K562 (cell line): Measurements from ENCODE around the gene DGKZ. TPM values are rescaled to one million over a fixed set of nuclear protein-coding genes. Genes with fewer than 3 reads are reported as not detected.
A peak's percentile ranks its signal among the peaks of the same experiment; 100 is the strongest.

Experiments
- ATAC-seq: fragments of 200-7000 bp; cut with Tn5 transposase; 3 replicates; pipeline ENCODE4 v1.9.1; 2020; ENCODE audit warnings: moderate library complexity
- BruUV-seq: library from RNA; stranded (reverse); fragments of 400-500 nt; replicated peaks from 2 replicates; lab custom pipeline; 2021; lab: Mats Ljungman, UMichigan
- CTCF ChIA-PET: fragments of 300-600 bp; formaldehyde crosslinking; extraction: SDS; loops from one replicate; lab custom pipeline; 2021; ENCODE audit warnings: low intra/inter-chr PET ratio; lab: Yijun Ruan, JAX
- POLR2A ChIA-PET: fragments of 300-600, 350-650 bp; sonication (Branson Sonifier 250); formaldehyde crosslinking; extraction: SDS; loops from one replicate; lab custom pipeline; 2021; ENCODE audit warnings: antibody characterized with exemption, inconsistent platforms; lab: Yijun Ruan, JAX
- DNase-seq, 4 experiments: peaks; one replicate each; pipeline versions ENCODE4 v3.0.0 to v3.0.0-alpha.2; 2011 to 2018; ENCODE audit warnings: low spot score in 3 of 4, mixed read lengths in 3 of 4; ENCODE audit errors: extremely low read depth in 1 of 4
- FAIRE-seq: peaks from 2 replicates; lab custom pipeline; 2011; peaks lifted over from hg19 to GRCh38; lab: Jason Lieb, UNC
- H2AFZ ChIP-seq: 2 replicates; pipeline ENCODE4 v1.6.0; 2011; ENCODE audit warnings: low read depth, low read length, control low read depth, inconsistent platforms
- H3K27ac ChIP-seq: fragments of 200-600 bp; 3 replicates; pipeline ENCODE4 v1.8.0; 2011; ENCODE audit warnings: low read depth, mild to moderate bottlenecking, control low read depth, inconsistent platforms, low read length, moderate library complexity, mixed read lengths; ENCODE audit errors: extremely low read depth
- H3K27me3 ChIP-seq, 2 experiments: fragments of 300-600 bp in 1 of 2; 2 replicates in 1 of 2; 3 replicates in 1 of 2; pipeline versions ENCODE4 v1.6.0 to v1.8.0; 2011; ENCODE audit warnings: inconsistent platforms in 2 of 2, low read length in 2 of 2, mild to moderate bottlenecking in 1 of 2, mixed read lengths in 1 of 2, moderate library complexity in 1 of 2; ENCODE audit not compliant: control insufficient read depth in 2 of 2, insufficient read depth in 2 of 2
- H3K36me3 ChIP-seq: fragments of 300-600 bp; 3 replicates; pipeline ENCODE4 v1.8.0; 2011; ENCODE audit warnings: mild to moderate bottlenecking, low read length, inconsistent platforms; ENCODE audit not compliant: control insufficient read depth, insufficient read depth
- H3K4me1 ChIP-seq, 2 experiments: fragments of 200-600 bp in 1 of 2; replicated peaks in 1 of 2; 2 replicates in 1 of 2; 3 replicates in 1 of 2; pipeline versions ENCODE4 v1.5.1 to v1.8.0; 2011; ENCODE audit warnings: inconsistent platforms in 2 of 2, low read length in 2 of 2, mild to moderate bottlenecking in 1 of 2, mixed read lengths in 1 of 2, moderate library complexity in 1 of 2; ENCODE audit not compliant: control insufficient read depth in 2 of 2, insufficient read depth in 2 of 2
- H3K4me2 ChIP-seq: 2 replicates; pipeline ENCODE4 v1.6.1; 2011; ENCODE audit warnings: low read length, control low read depth, inconsistent platforms, mixed read lengths; ENCODE audit not compliant: insufficient read depth
- H3K4me3 ChIP-seq: fragments of 200-600 bp; sonication (generic), shearing (Covaris generic); 2 replicates; pipeline ENCODE4 v1.5.1; 2016; ENCODE audit warnings: control low read depth, inconsistent platforms
- H3K79me2 ChIP-seq: fragments of 200-600 bp; 3 replicates; pipeline ENCODE4 v1.8.0; 2011; ENCODE audit warnings: low read length, inconsistent platforms; ENCODE audit not compliant: control insufficient read depth, insufficient read depth
- H3K9ac ChIP-seq, 2 experiments: 2 replicates each; pipeline versions ENCODE4 v1.6.0 to v1.6.1; 2011; ENCODE audit warnings: low read depth in 2 of 2, low read length in 2 of 2, control low read depth in 1 of 2, inconsistent platforms in 1 of 2, mild to moderate bottlenecking in 1 of 2, mixed read lengths in 1 of 2; ENCODE audit not compliant: insufficient read depth in 1 of 2
- H3K9me1 ChIP-seq: one replicate; pipeline ENCODE4 v1.6.0; 2011; ENCODE audit warnings: inconsistent platforms, mild to moderate bottlenecking, low read length, moderate library complexity; ENCODE audit not compliant: control insufficient read depth, insufficient read depth
- H3K9me3 ChIP-seq: replicated peaks from 2 replicates; pipeline ENCODE4 v1.5.1; 2011; ENCODE audit warnings: low read depth, low read length, inconsistent platforms; ENCODE audit not compliant: control insufficient read depth, insufficient read depth
- H4K20me1 ChIP-seq: replicated peaks from 2 replicates; pipeline ENCODE4 v1.6.1; 2011; ENCODE audit warnings: low read length, inconsistent platforms, mixed read lengths; ENCODE audit not compliant: control insufficient read depth, insufficient read depth
- ARID4B ChIP-seq: sonication (generic); formaldehyde crosslinking; IDR thresholded peaks from 2 replicates; pipeline ENCODE4 v1.8.0; 2022; ENCODE audit warnings: mild to moderate bottlenecking, missing genetic modification reagents
- CEBPB ChIP-seq: fragments of 450-650 bp; IDR thresholded peaks from 2 replicates; pipeline ENCODE4 v1.6.1; 2016; ENCODE audit warnings: missing genetic modification characterization, missing compliant biosample characterization
- CEBPG ChIP-seq, 3 experiments: fragments of 200-800 bp in 1 of 3; sonication (Bioruptor generic) in 1 of 3; sonication (generic) in 1 of 3; formaldehyde crosslinking in 1 of 3; IDR thresholded peaks in 2 of 3; conservative IDR thresholded peaks in 1 of 3; 2 replicates each; pipeline versions ENCODE4 v1.6.1 to v1.8.0; 2016 to 2022; ENCODE audit warnings: missing compliant biosample characterization in 2 of 3, missing genetic modification characterization in 2 of 3, mild to moderate bottlenecking in 1 of 3, missing genetic modification reagents in 1 of 3
- PHF8 ChIP-seq: fragments of 200-600 bp; sonication (generic); IDR thresholded peaks from 2 replicates; pipeline ENCODE4 v1.6.1; 2012; ENCODE audit warnings: mixed run types, mild to moderate bottlenecking, inconsistent platforms, low read length, moderate library complexity, borderline replicate concordance
- PREB ChIP-seq: sonication (generic); formaldehyde crosslinking; IDR thresholded peaks from 2 replicates; pipeline ENCODE4 v1.8.1; 2023; ENCODE audit warnings: mild to moderate bottlenecking, missing genetic modification reagents
- SRSF7 ChIP-seq: fragments of 200-400 bp; formaldehyde crosslinking; optimal IDR thresholded peaks from 2 replicates; pipeline ENCODE3; 2017; ENCODE audit warnings: mild to moderate bottlenecking, low read depth, low read length
- ZBTB26 ChIP-seq: fragments of 450-650 bp; formaldehyde crosslinking; IDR thresholded peaks from 2 replicates; pipeline ENCODE4 v1.4.0; 2022; ENCODE audit warnings: missing genetic modification characterization
- ZEB2 ChIP-seq: fragments of 450-650 bp; IDR thresholded peaks from 2 replicates; pipeline ENCODE4 v1.6.1; 2016
- ZNF354B ChIP-seq: fragments of 250-450 bp; sonication (Bioruptor Pico); IDR thresholded peaks from 2 replicates; pipeline ENCODE4 v1.4.0; 2020
- ZNF395 ChIP-seq: fragments of 200-800 bp; sonication (Bioruptor generic); IDR thresholded peaks from 2 replicates; pipeline ENCODE4 v1.6.1; 2017; ENCODE audit warnings: missing genetic modification characterization, missing compliant biosample characterization
- WGBS: fragments of 100-300 bp; shearing (Covaris generic); methylation state at CpG from one replicate; pipeline ENCODE4 v1.1.6; 2016; ENCODE audit warnings: low coverage, mixed read lengths; ENCODE audit not compliant: insufficient coverage; ENCODE audit errors: missing lambda C conversion rate; 5-methylcytosine and 5-hydroxymethylcytosine counted together
- in situ Hi-C: fragments of 300-500 bp; cut with MboI; formaldehyde crosslinking; loops from 4 replicates; pipeline ENCODE4 v1.15.0; 2018; ENCODE audit warnings: inconsistent platforms, mixed read lengths
- intact Hi-C: fragments of 100-400 bp; cut with micrococcal nuclease; formaldehyde crosslinking; loops from 2 replicates; pipeline ENCODE4 v1.14.2; 2022
- polyA plus RNA-seq, 8 experiments: library from polyadenylated mRNA; depleted of rRNA in 4 of 8; stranded (reverse) in 5 of 8; unstranded in 3 of 8; fragments of >200 nt; fragmentation: Nextera tagmentation in 2 of 8; fragmentation: Illumina TruSeq in 1 of 8; extraction: Ambion mirVana in 2 of 8; extraction: Trizol in 1 of 8; gene quantifications; 2 replicates each; pipeline versions ENCODE4 v1.2.1 to v1.2.3, GENCODE V29; 2011 to 2014; ENCODE audit warnings: inconsistent platforms in 1 of 8, missing spikeins in 1 of 8
- total RNA-seq, 7 experiments: library from RNA; depleted of rRNA in 6 of 7; stranded (reverse); fragments of >200 nt in 6 of 7; fragmentation: Illumina TruSeq in 2 of 7; extraction: Trizol in 2 of 7; gene quantifications; 2 replicates each; pipeline versions ENCODE4 v1.2.1 to v1.2.3, GENCODE V29; 2011 to 2021; ENCODE audit warnings: low replicate concordance in 1 of 7
- TF ChIP-seq, protein P1 (sequence below): fragments of 450-650 bp; IDR thresholded peaks from 2 replicates; pipeline ENCODE4 v1.6.1; 2016; ENCODE audit warnings: missing biosample characterization, missing genetic modification characterization

DGKZ gene
- total and polyA plus RNA-seq, 9 of the 15 experiments (the other 6 are each of a cell fraction or from before 2014, with no cell fraction given), result 0.51 to 100 (median 44.2) TPM

GRCh38 chr11:46356924-46357482 is 9.7 kb downstream of the DGKZ start:
- Histone ChIP-seq H4K20me1 (peaks cover 8% of the 10 kb centered on the region), H3K4me1 (peaks cover 38 to 51% of the 10 kb centered on the region in 2 experiments), H2AFZ (no peak overlapping the region), H3K9me3 (no peaks in the 10 kb centered on the region), H3K4me2 (no peak overlapping the region), H3K27ac (peak overlapping the region; percentile 53; the same call in 1 of the 3 replicates), H3K27me3 (no peaks in the 10 kb centered on the region), H3K36me3 (peaks cover 40% of the 10 kb centered on the region; the same call in 1 of the 3 replicates), H3K9me1 (peaks cover 4% of the 10 kb centered on the region), H3K9ac (peak overlapping the region in 1 of 2 experiments; percentile 81; a peak in 1 of 4 replicates), H3K79me2 (peaks cover 76% of the 10 kb centered on the region), H3K4me3 (no peak overlapping the region)
- POLR2A ChIA-PET, result interaction anchor here (1.1 kb wide), 1 partner anchor 9 kb away, joined by 4 read pairs; the partner anchor contains the start of gene DGKZ
- no peak for DNase-seq
- intact Hi-C loops (no loop called here), in situ Hi-C loops (no loop called here)
- no peak for ATAC-seq
- peak; percentile 51 for FAIRE-seq
- CTCF ChIA-PET, result no interaction called here
- 66% methylated on average over 7 of the region's 7 CpGs for WGBS
- BruUV-seq, result no TSS peak
- TF ChIP-seq PHF8, result no peak
- TF ChIP-seq ZNF395 (CRISPR knock-in tag), result 0 out of 2 replicates have a peak, but pooled peaks have one; percentile 4
- TF ChIP-seq CEBPB (tag), result peak; percentile 97
- TF ChIP-seq ZBTB26 (CRISPR knock-in tag), result no peak
- TF ChIP-seq ZNF354B, result no peak
- TF ChIP-seq PREB (CRISPR knock-in tag), result no peak
- no peak for TF ChIP-seq ZEB2
- no peak for TF ChIP-seq SRSF7
- peak; percentile 83 for TF ChIP-seq CEBPG (CRISPR knock-in tag; IDR thresholded peaks at IDR 0.05)
- TF ChIP-seq CEBPG (tag; conservative IDR thresholded peaks at IDR 0.05 in 1 of 2, IDR thresholded peaks at IDR 0.05 in 1 of 2), result peak; percentile 76 to 90
- 0 out of 2 replicates have a peak, but pooled peaks have one; percentile 39 for TF ChIP-seq ARID4B (CRISPR knock-in tag)
- TF ChIP-seq, protein P1, sequence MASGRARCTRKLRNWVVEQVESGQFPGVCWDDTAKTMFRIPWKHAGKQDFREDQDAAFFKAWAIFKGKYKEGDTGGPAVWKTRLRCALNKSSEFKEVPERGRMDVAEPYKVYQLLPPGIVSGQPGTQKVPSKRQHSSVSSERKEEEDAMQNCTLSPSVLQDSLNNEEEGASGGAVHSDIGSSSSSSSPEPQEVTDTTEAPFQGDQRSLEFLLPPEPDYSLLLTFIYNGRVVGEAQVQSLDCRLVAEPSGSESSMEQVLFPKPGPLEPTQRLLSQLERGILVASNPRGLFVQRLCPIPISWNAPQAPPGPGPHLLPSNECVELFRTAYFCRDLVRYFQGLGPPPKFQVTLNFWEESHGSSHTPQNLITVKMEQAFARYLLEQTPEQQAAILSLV (tag), result peak; percentile 47; the same call in 1 of the 2 replicates
